GM18526 (cell line): ENCODE measurements around the gene KIAA0513.

Source experiments
- POLR2A ChIP-seq: IDR thresholded peaks from 3 replicates; pipeline ENCODE4 v1.6.1; 2011; ENCODE audit not compliant: insufficient read length; ENCODE audit errors: extremely low read depth

The KIAA0513 gene

GRCh38 chr16:85017151-85017550, 10.4 kb upstream of the KIAA0513 start:
- TF ChIP-seq POLR2A, result no peak

DNA sequence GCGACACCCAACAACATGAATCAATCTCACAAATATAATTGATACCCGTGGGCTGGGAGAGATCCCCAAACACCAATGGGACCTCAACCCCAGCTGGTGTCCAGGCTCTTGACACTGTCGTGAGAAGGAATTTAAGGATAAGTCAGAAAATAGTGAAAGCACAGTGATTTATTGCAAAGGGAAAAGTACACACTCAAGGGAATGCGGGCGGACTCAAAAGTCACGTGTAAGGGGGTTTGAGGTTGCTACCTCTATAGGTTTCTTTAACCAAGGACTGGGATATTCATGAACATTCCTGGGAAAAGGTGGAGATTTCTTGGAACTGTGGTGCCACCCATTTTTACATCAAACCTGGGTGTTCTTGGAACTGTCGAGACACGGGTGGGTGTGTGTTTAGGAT, 10.0 kb upstream of the KIAA0513 start:
- TF ChIP-seq POLR2A, result no peak

- no peak for TF ChIP-seq POLR2A
Observed at GRCh38 chr16:85018529-85019236, 8.9 kb upstream of the KIAA0513 start.

GRCh38 chr16:85019659-85020245, 7.8 kb upstream of the KIAA0513 start:
- no peak for TF ChIP-seq POLR2A

DNA sequence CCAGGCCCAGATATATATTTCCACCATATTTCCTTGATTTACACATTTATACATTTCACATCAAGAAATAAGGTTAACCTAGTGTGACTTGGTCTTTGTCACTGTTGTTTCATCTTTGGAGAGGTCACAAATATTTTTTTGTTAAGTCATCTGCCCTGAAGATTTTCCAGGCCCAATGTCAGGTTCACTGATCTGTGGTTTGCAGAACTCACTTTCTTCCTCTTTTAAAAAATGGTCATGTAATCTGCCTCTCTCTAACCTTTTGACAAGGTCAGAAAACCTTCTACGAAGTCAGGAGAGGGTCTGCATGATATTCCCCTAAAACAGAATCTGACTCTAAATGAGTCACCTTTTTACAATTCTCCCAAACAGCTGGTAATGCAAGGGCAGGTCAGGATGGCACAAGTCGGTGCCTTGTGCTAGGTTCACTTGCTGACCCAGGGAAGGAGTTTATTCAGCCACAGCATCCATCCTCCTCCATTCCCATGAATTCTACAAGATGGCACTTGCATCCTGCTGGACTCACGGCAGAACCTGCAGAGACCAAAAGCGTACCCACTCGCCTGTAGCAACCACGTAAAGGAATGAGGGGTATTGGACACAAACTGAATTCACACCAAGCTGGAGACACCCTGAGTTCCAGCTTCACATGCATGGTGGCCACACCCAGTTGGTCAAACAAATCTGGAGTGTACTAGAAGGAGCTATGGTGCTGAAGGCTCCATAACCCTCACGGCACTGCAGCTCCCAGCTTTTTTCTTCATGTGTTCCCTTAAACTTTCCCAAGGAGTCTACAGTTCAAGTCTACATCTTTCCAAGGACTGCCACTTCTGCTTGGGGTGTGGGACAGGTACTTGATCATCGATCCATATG, 1.6 kb upstream of the KIAA0513 start:
- no peak for TF ChIP-seq POLR2A

DNA sequence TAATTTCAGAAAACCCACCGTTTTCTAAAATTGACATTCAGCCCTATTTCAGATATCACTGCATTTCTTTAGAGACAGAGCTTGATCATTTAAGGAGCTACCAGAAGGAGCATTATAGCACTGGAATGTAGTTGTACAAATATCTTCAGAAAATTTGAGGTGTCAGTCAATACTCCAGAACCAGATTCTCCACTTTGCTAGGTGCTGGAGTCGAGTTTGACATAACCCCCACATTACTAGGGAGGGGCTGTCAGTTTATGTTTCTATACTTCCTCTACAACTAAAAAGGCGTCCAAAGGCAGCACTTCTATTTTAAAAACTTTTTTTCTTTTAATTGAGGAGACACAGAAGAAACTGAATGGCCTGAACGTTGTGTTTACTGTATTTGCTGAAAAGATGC, 892 bp upstream of the KIAA0513 start:
- TF ChIP-seq POLR2A, result no peak

- no peak for TF ChIP-seq POLR2A
Observed at GRCh38 chr16:85027958-85028684, 526 bp downstream of the KIAA0513 start.

- no peak for TF ChIP-seq POLR2A
Observed at GRCh38 chr16:85028685-85029407, 1.3 kb downstream of the KIAA0513 start.

- no peak for TF ChIP-seq POLR2A
Observed at GRCh38 chr16:85029408-85029784, 1.8 kb downstream of the KIAA0513 start.

DNA sequence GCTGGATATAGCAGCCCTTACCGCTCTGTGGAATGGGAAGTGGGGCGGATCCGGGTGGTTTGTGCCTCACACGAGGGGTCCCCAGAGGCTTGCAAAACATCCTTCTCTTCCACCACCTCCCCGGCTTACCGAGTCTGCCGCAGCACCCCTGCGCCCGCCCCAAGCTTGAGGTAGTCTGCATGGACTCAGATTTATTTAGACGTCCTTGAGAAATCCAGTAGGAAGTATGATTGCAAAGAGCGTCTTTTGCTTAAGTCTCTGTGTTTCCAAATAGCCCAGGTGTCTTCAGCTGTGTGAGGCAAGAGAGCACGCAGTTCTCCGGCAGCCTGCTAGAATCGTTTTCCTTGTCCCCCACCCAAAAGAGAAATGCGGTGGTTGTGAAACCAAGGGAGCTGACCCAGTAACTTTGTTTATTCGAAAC, 2.4 kb downstream of the KIAA0513 start:
- no peak for TF ChIP-seq POLR2A

- TF ChIP-seq POLR2A, result no peak
Observed at GRCh38 chr16:85031451-85031850, 3.9 kb downstream of the KIAA0513 start.

GRCh38 chr16:85033171-85033570, 5.6 kb downstream of the KIAA0513 start:
- TF ChIP-seq POLR2A, result no peak

DNA sequence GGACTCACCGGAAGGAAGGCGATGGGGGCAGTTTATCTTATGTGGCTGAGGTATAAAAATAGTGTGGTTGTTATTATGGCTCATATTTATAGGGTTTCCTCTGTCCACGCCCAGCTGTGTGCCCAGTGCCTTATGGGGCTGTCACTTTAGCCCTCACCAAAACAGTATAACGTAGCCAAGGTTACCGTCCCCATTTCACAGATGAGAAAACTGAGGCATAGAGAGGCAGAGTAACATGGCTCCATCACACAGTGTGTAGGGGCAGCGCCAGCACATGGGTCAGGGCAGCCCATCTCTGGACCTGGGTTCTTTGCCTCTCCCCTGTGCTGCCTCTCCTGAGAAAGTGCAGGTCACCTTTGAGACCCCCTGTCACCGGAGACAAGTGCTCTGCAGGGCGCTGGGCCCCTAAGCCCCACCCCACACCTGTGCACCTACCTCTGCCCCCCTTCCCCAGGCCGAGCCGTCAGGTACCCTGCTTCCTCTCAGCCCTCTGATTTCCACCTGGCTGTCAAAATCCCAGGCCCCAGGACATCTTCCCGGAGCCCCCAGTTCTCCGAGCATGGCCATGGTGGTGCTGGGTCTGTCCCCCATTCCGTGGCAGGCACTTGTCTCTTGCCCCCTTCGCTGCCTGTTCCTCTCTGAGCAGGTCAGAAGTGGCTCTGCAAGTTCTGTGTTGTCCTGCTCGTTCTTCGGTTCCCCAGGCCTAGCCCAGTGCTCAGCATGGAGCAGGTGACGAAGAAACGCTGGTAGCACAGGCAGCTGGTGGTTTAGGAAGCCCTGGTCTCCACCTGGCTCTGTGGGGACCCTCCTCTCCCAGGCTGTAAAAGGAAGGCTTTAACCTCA, 7.2 kb downstream of the KIAA0513 start:
- no peak for TF ChIP-seq POLR2A
